Mammary epithelial cell (primary cell): Measurements from ENCODE around the gene STK39.

Source experiments
- CTCF ChIP-seq, 2 donors: IDR thresholded peaks in 1 of 2; conservative IDR thresholded peaks in 1 of 2; 2 replicates each; pipeline ENCODE4 v1.5.1; 2011 to 2012; ENCODE audit warnings: inconsistent platforms in 2 of 2, low read length in 2 of 2, mild to moderate bottlenecking in 2 of 2, control low read depth in 1 of 2, low read depth in 1 of 2; ENCODE audit not compliant: insufficient read depth in 1 of 2; ENCODE audit errors: extremely low read depth in 1 of 2
- EZH2 ChIP-seq: IDR thresholded peaks from 2 replicates; pipeline ENCODE4 v1.6.1; 2012; ENCODE audit warnings: low read length, inconsistent platforms, borderline replicate concordance

- TF ChIP-seq CTCF (conservative IDR thresholded peaks at IDR 0.05 in 1 of 2, IDR thresholded peaks at IDR 0.05 in 1 of 2; ENCODE audit: extremely low read depth in 1 of 2, insufficient read depth in 1 of 2, low read depth in 1 of 2, low read length in 2 of 2): no peak
- no peak for TF ChIP-seq EZH2
Observed at GRCh38 chr2:168290391-168290790, 43.0 kb upstream of the STK39 start.
